K562 (cell line): ENCODE measurements around the gene SPNS1. TPM values are rescaled to one million over a fixed set of nuclear protein-coding genes. Genes with fewer than 3 reads are reported as not detected.

Experiments
- CC2D1A ChIP-seq: fragments of 450-650 bp; IDR thresholded peaks from 2 replicates; pipeline ENCODE4 v1.6.1; 2017; ENCODE audit warnings: mild to moderate bottlenecking
- EHMT2 ChIP-seq: fragments of 450-650 bp; IDR thresholded peaks from 2 replicates; pipeline ENCODE4 v1.6.1; 2018; ENCODE audit warnings: antibody characterized with exemption
- KLF13 ChIP-seq: fragments of 450-650 bp; IDR thresholded peaks from 2 replicates; pipeline ENCODE4 v1.6.1; 2016; ENCODE audit warnings: missing genetic modification characterization, low read depth, mild to moderate bottlenecking, missing compliant biosample characterization, moderate library complexity, borderline replicate concordance
- LCOR ChIP-seq: sonication (generic); formaldehyde crosslinking; IDR thresholded peaks from 2 replicates; pipeline ENCODE4 v1.8.0; 2022; ENCODE audit warnings: mild to moderate bottlenecking, missing genetic modification reagents
- PML ChIP-seq: IDR thresholded peaks from 2 replicates; pipeline ENCODE4 v1.6.1; 2012; ENCODE audit warnings: low read length, inconsistent platforms
- SREBF1 ChIP-seq: fragments of 150-350 bp; IDR thresholded peaks from 2 replicates; pipeline ENCODE4 v1.6.1; 2014; ENCODE audit warnings: antibody characterized with exemption, low read depth, low read length, borderline replicate concordance
- TFAM ChIP-seq: fragments of 250-450 bp; sonication (Bioruptor Pico); conservative IDR thresholded peaks from 2 replicates; pipeline ENCODE4 v1.5.0; 2021; ENCODE audit warnings: mild to moderate bottlenecking, moderate library complexity
- ZNF561 ChIP-seq: fragments of 450-650 bp; formaldehyde crosslinking; conservative IDR thresholded peaks from 2 replicates; pipeline ENCODE4 v1.4.0; 2020; ENCODE audit warnings: mild to moderate bottlenecking, moderate library complexity
- polyA plus RNA-seq, 8 experiments: library from polyadenylated mRNA; depleted of rRNA in 4 of 8; stranded (reverse) in 5 of 8; unstranded in 3 of 8; fragments of >200 nt; fragmentation: Nextera tagmentation in 2 of 8; fragmentation: Illumina TruSeq in 1 of 8; extraction: Ambion mirVana in 2 of 8; extraction: Trizol in 1 of 8; gene quantifications; 2 replicates each; pipeline versions ENCODE4 v1.2.1 to v1.2.3, GENCODE V29; 2011 to 2014; ENCODE audit warnings: inconsistent platforms in 1 of 8, missing spikeins in 1 of 8
- total RNA-seq, 7 experiments: library from RNA; depleted of rRNA in 6 of 7; stranded (reverse); fragments of >200 nt in 6 of 7; fragmentation: Illumina TruSeq in 2 of 7; extraction: Trizol in 2 of 7; gene quantifications; 2 replicates each; pipeline versions ENCODE4 v1.2.1 to v1.2.3, GENCODE V29; 2011 to 2021; ENCODE audit warnings: low replicate concordance in 1 of 7
- TF ChIP-seq, protein P1 (sequence below): fragments of 450-650 bp; IDR thresholded peaks from 2 replicates; pipeline ENCODE4 v1.6.1; 2016; ENCODE audit warnings: mild to moderate bottlenecking, moderate library complexity
- TF ChIP-seq, protein P2 (sequence below), 2 experiments: fragments of 450-650 bp; conservative IDR thresholded peaks; 2 replicates each; pipeline ENCODE4 v1.6.1; 2017; ENCODE audit warnings: mild to moderate bottlenecking in 2 of 2, moderate library complexity in 2 of 2

The SPNS1 gene
- total and polyA plus RNA-seq, 9 of the 15 experiments (the other 6 are each of a cell fraction or from before 2014, with no cell fraction given) = 0.58 to 64.9 (median 13.7) TPM

DNA sequence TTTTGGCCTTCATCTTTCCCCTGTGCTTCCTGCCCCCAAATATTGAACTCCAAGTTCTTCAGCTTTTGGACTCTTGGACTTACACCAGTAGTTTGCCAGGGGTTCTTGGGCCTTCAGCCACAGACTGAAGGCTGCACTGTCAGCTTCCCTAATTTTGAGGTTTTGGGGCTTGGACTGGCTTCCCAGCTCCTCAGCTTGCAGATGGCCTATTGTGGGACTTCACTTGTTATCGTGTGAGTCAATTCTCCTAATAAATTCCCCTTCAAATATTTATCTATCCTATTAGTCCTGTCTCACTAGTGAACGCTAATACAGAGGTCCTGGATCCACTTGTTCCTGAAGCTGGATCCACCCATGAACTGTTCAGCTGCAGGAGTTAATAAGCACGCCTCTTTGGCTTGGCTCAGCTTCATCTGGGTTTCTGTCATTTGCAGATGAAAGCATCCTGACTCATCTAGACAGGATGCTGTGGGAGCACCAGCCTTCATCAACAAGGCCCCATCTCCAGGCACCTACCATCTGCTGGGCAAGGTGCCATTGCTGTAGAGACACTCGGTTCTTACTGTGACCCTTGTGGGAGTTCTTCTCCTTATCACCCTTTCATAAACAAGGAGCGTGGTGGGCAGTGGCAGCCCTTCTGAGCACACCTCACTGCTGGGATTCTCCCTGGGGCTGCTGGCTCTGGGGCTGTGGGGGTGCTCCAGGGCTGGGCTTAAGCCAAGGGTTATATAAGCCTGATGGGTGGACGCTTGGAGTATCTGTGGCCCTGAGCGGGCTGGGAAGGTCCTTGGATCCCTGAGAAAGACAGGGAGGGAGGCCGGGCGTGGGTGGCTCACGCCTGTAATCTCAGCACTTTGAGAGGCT is 33.4 kb downstream of the SPNS1 start (continued):
- TF ChIP-seq, protein P1, sequence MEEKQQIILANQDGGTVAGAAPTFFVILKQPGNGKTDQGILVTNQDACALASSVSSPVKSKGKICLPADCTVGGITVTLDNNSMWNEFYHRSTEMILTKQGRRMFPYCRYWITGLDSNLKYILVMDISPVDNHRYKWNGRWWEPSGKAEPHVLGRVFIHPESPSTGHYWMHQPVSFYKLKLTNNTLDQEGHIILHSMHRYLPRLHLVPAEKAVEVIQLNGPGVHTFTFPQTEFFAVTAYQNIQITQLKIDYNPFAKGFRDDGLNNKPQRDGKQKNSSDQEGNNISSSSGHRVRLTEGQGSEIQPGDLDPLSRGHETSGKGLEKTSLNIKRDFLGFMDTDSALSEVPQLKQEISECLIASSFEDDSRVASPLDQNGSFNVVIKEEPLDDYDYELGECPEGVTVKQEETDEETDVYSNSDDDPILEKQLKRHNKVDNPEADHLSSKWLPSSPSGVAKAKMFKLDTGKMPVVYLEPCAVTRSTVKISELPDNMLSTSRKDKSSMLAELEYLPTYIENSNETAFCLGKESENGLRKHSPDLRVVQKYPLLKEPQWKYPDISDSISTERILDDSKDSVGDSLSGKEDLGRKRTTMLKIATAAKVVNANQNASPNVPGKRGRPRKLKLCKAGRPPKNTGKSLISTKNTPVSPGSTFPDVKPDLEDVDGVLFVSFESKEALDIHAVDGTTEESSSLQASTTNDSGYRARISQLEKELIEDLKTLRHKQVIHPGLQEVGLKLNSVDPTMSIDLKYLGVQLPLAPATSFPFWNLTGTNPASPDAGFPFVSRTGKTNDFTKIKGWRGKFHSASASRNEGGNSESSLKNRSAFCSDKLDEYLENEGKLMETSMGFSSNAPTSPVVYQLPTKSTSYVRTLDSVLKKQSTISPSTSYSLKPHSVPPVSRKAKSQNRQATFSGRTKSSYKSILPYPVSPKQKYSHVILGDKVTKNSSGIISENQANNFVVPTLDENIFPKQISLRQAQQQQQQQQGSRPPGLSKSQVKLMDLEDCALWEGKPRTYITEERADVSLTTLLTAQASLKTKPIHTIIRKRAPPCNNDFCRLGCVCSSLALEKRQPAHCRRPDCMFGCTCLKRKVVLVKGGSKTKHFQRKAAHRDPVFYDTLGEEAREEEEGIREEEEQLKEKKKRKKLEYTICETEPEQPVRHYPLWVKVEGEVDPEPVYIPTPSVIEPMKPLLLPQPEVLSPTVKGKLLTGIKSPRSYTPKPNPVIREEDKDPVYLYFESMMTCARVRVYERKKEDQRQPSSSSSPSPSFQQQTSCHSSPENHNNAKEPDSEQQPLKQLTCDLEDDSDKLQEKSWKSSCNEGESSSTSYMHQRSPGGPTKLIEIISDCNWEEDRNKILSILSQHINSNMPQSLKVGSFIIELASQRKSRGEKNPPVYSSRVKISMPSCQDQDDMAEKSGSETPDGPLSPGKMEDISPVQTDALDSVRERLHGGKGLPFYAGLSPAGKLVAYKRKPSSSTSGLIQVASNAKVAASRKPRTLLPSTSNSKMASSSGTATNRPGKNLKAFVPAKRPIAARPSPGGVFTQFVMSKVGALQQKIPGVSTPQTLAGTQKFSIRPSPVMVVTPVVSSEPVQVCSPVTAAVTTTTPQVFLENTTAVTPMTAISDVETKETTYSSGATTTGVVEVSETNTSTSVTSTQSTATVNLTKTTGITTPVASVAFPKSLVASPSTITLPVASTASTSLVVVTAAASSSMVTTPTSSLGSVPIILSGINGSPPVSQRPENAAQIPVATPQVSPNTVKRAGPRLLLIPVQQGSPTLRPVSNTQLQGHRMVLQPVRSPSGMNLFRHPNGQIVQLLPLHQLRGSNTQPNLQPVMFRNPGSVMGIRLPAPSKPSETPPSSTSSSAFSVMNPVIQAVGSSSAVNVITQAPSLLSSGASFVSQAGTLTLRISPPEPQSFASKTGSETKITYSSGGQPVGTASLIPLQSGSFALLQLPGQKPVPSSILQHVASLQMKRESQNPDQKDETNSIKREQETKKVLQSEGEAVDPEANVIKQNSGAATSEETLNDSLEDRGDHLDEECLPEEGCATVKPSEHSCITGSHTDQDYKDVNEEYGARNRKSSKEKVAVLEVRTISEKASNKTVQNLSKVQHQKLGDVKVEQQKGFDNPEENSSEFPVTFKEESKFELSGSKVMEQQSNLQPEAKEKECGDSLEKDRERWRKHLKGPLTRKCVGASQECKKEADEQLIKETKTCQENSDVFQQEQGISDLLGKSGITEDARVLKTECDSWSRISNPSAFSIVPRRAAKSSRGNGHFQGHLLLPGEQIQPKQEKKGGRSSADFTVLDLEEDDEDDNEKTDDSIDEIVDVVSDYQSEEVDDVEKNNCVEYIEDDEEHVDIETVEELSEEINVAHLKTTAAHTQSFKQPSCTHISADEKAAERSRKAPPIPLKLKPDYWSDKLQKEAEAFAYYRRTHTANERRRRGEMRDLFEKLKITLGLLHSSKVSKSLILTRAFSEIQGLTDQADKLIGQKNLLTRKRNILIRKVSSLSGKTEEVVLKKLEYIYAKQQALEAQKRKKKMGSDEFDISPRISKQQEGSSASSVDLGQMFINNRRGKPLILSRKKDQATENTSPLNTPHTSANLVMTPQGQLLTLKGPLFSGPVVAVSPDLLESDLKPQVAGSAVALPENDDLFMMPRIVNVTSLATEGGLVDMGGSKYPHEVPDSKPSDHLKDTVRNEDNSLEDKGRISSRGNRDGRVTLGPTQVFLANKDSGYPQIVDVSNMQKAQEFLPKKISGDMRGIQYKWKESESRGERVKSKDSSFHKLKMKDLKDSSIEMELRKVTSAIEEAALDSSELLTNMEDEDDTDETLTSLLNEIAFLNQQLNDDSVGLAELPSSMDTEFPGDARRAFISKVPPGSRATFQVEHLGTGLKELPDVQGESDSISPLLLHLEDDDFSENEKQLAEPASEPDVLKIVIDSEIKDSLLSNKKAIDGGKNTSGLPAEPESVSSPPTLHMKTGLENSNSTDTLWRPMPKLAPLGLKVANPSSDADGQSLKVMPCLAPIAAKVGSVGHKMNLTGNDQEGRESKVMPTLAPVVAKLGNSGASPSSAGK = no peak
- TF ChIP-seq, protein P2, sequence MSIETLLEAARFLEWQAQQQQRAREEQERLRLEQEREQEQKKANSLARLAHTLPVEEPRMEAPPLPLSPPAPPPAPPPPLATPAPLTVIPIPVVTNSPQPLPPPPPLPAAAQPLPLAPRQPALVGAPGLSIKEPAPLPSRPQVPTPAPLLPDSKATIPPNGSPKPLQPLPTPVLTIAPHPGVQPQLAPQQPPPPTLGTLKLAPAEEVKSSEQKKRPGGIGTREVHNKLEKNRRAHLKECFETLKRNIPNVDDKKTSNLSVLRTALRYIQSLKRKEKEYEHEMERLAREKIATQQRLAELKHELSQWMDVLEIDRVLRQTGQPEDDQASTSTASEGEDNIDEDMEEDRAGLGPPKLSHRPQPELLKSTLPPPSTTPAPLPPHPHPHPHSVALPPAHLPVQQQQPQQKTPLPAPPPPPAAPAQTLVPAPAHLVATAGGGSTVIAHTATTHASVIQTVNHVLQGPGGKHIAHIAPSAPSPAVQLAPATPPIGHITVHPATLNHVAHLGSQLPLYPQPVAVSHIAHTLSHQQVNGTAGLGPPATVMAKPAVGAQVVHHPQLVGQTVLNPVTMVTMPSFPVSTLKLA (conservative IDR thresholded peaks at IDR 0.05) = no peak
- TF ChIP-seq PML (no peak), SREBF1 (no peak), KLF13 (no peak), TFAM (no peak), LCOR (CRISPR knock-in tag) (0 out of 2 replicates have a peak, but pooled peaks have one; percentile 59), ZNF561 (CRISPR knock-in tag) (no peak), CC2D1A (no peak), EHMT2 (peak; percentile 21; the same call in 1 of the 2 replicates)
